ENCODE results near the gene KLHDC7A.
"Not testable (repeated sequence)": the region's sequence is repeated elsewhere in the genome, so short reads cannot be mapped to it uniquely, and the experiment has no call there.

Gene KLHDC7A

GRCh38 chr1:18480315-18481189, at the start of gene KLHDC7A:
Gene KLHDC7A (plus strand): TSS chr1:18480930. CDS start chr1:18480982, 52 bp downstream.
- DNase-seq: no peak

GRCh38 chr1:18434041-18434440, 46.7 kb upstream of the KLHDC7A start:
- no peak for DNase-seq

GRCh38 chr1:18440385-18441226, 40.1 kb upstream of the KLHDC7A start:
- DNase-seq: no peak

GRCh38 chr1:18443587-18444520, 36.9 kb upstream of the KLHDC7A start:
- no peak for DNase-seq

GRCh38 chr1:18444563-18444962, 36.2 kb upstream of the KLHDC7A start:
- DNase-seq: no peak

GRCh38 chr1:18446751-18447150, 34.0 kb upstream of the KLHDC7A start:
- no peak for DNase-seq

GRCh38 chr1:18447509-18448220, 33.1 kb upstream of the KLHDC7A start:
- no peak for DNase-seq

- DNase-seq: no peak
These were observed 31.8 kb upstream of the KLHDC7A start for GRCh38 chr1:18448889-18449288.

- no peak for DNase-seq
These were observed 28.2 kb upstream of the KLHDC7A start for GRCh38 chr1:18452550-18452949.

- no peak for DNase-seq
These were observed 22.3 kb upstream of the KLHDC7A start for GRCh38 chr1:18458133-18459092.

- no peak for DNase-seq
These were observed 19.1 kb upstream of the KLHDC7A start for GRCh38 chr1:18461656-18462055.

- DNase-seq: not testable (repeated sequence)
These were observed 18.2 kb upstream of the KLHDC7A start for GRCh38 chr1:18462517-18462916.

GRCh38 chr1:18463063-18463462, 17.7 kb upstream of the KLHDC7A start:
- no peak for DNase-seq

GRCh38 chr1:18463984-18464664, 16.6 kb upstream of the KLHDC7A start:
- no peak for DNase-seq

GRCh38 chr1:18464665-18465050, 16.1 kb upstream of the KLHDC7A start:
- DNase-seq: no peak

- DNase-seq: no peak
These were observed 14.1 kb upstream of the KLHDC7A start for GRCh38 chr1:18466676-18467075.

- no peak for DNase-seq
These were observed 12.2 kb upstream of the KLHDC7A start for GRCh38 chr1:18468570-18468969.

- no peak for DNase-seq
These were observed 11.2 kb upstream of the KLHDC7A start for GRCh38 chr1:18469514-18469913.

- no peak for DNase-seq
These were observed 9.9 kb upstream of the KLHDC7A start for GRCh38 chr1:18470671-18471355.
